H1 (cell line): ENCODE results near the gene SNX17. TPM values are rescaled to one million over a fixed set of nuclear protein-coding genes. Genes with fewer than 3 reads are reported as not detected.

Experiments
- GTF2F1 ChIP-seq: IDR thresholded peaks from 2 replicates; pipeline ENCODE4 v1.6.1; 2012; ENCODE audit warnings: low read depth, low read length, improper control_type of control experiment, borderline replicate concordance
- HDAC6 ChIP-seq: IDR thresholded peaks from one replicate; pipeline ENCODE4 v1.7.1; 2012; ENCODE audit warnings: low read depth, mild to moderate bottlenecking, inconsistent platforms, low read length, moderate library complexity
- polyA plus RNA-seq, 7 experiments: library from polyadenylated mRNA; depleted of rRNA in 3 of 7; stranded (reverse) in 5 of 7; unstranded in 2 of 7; fragments of >200 nt in 5 of 7; fragments of 200-250 nt in 2 of 7; gene quantifications; 1 replicate in 5 of 7; 2 replicates in 1 of 7; 4 replicates in 1 of 7; pipeline versions ENCODE4 v1.2.1 to v1.2.3, GENCODE V29; 2011 to 2013; ENCODE audit warnings: missing spikeins in 2 of 7, mixed read lengths in 2 of 7
- total RNA-seq: library from RNA; stranded (reverse); fragmentation: NEBNext Ultra II Directional; extraction: Animal tissue kit (Norgen Biotek cat#: 25700); gene quantifications from 2 replicates; pipeline ENCODE4 v1.2.1, GENCODE V29; 2021

SNX17 gene
- total and polyA plus RNA-seq, 2 of the 8 experiments (the other 6 are each of a cell fraction or from before 2014, with no cell fraction given): 54.9 to 66.2 TPM

- no peak for TF ChIP-seq GTF2F1
- no peak for TF ChIP-seq HDAC6
These were observed 6.6 kb downstream of the SNX17 start (continued) for GRCh38 chr2:27376866-27377617.
